OCI-LY7 (cell line): ENCODE results near the gene NSMCE4A. TPM values are rescaled to one million over a fixed set of nuclear protein-coding genes. Genes with fewer than 3 reads are reported as not detected.
"Not testable (repeated sequence)": the region's sequence is repeated elsewhere in the genome, so short reads cannot be mapped to it uniquely, and the experiment has no call there.

ENCODE experiments used
- BruUV-seq: library from RNA; stranded (reverse); fragments of 400-500 nt; replicated peaks from 2 replicates; lab custom pipeline; 2021; lab: Mats Ljungman, UMichigan
- CTCF ChIA-PET: fragments of 300-600 bp; sonication (Branson Sonifier 250); formaldehyde crosslinking; loops from one replicate; lab custom pipeline; 2022; ENCODE audit warnings: antibody characterized with exemption; ENCODE audit not compliant: unreplicated experiment; lab: Charles Lee
- POLR2A ChIA-PET: fragments of 300-600 bp; sonication (Branson Sonifier 250); formaldehyde crosslinking; loops from one replicate; lab custom pipeline; 2022; ENCODE audit warnings: antibody characterized with exemption; lab: Charles Lee
- DNase-seq: peaks from one replicate; pipeline ENCODE4 v3.0.0-alpha.2; 2015; ENCODE audit warnings: low spot score
- H2AFZ ChIP-seq: fragments of 200-600 bp; sonication (generic), shearing (Covaris generic); 2 replicates; pipeline ENCODE4 v1.6.1; 2014; ENCODE audit warnings: mild to moderate bottlenecking, antibody characterized with exemption, low read length, moderate library complexity
- H3K27ac ChIP-seq: fragments of 200-600 bp; sonication (generic); 2 replicates; pipeline ENCODE4 v1.5.1; 2014; ENCODE audit warnings: mixed run types, low read depth, mild to moderate bottlenecking, moderate library complexity, low read length, inconsistent platforms; ENCODE audit not compliant: poor library complexity, severe bottlenecking
- H3K36me3 ChIP-seq: fragments of 200-600 bp; sonication (generic); 2 replicates; pipeline ENCODE4 v1.6.1; 2014; ENCODE audit warnings: mild to moderate bottlenecking, antibody characterized with exemption, low read length, moderate library complexity, mixed read lengths; ENCODE audit not compliant: insufficient read depth
- H3K4me1 ChIP-seq: fragments of 200-600 bp; sonication (generic); 2 replicates; pipeline ENCODE4 v1.5.1; 2014; ENCODE audit warnings: mild to moderate bottlenecking, low read length; ENCODE audit not compliant: insufficient read depth, poor library complexity, severe bottlenecking
- H3K4me2 ChIP-seq: fragments of 200-600 bp; sonication (generic); 2 replicates; pipeline ENCODE4 v1.6.1; 2014; ENCODE audit warnings: mild to moderate bottlenecking, low read length
- H3K4me3 ChIP-seq: fragments of 200-600 bp; sonication (generic); 2 replicates; pipeline ENCODE4 v1.5.1; 2014; ENCODE audit warnings: mild to moderate bottlenecking, low read depth, low read length; ENCODE audit not compliant: poor library complexity, severe bottlenecking
- H3K79me2 ChIP-seq: fragments of 200-600 bp; sonication (generic); 2 replicates; pipeline ENCODE4 v1.6.1; 2016; ENCODE audit warnings: low read depth, mild to moderate bottlenecking, low read length, moderate library complexity, mixed read lengths; ENCODE audit not compliant: insufficient read depth
- H3K9me2 ChIP-seq: fragments of 200-600 bp; sonication (generic); 2 replicates; pipeline ENCODE4 v1.6.1; 2016; ENCODE audit warnings: mild to moderate bottlenecking, low read length, mixed read lengths; ENCODE audit not compliant: insufficient read depth
- H3K9me3 ChIP-seq: fragments of 200-600 bp; sonication (generic); 2 replicates; pipeline ENCODE4 v1.6.1; 2014; ENCODE audit warnings: mild to moderate bottlenecking, mixed run types, low read length, mixed read lengths
- H4K20me1 ChIP-seq: fragments of 200-600 bp; sonication (generic); 2 replicates; pipeline ENCODE4 v1.6.1; 2014; ENCODE audit warnings: mild to moderate bottlenecking, antibody characterized with exemption, low read length, moderate library complexity, mixed read lengths; ENCODE audit not compliant: insufficient read depth
- EZH2phosphoT487 ChIP-seq: fragments of 200-600 bp; sonication (generic); IDR thresholded peaks from 2 replicates; pipeline ENCODE4 v1.6.1; 2018; ENCODE audit warnings: low read depth, borderline replicate concordance, mild to moderate bottlenecking, mixed run types, antibody characterized with exemption, low read length, moderate library complexity, mixed read lengths
- intact Hi-C: fragments of 100-400 bp; cut with micrococcal nuclease; formaldehyde crosslinking; loops from one replicate; pipeline ENCODE4 v1.10.0; 2022; ENCODE audit not compliant: unreplicated experiment
- total RNA-seq, 2 experiments: library from RNA; depleted of rRNA in 1 of 2; stranded (reverse); fragments of >200 nt in 1 of 2; shearing (Covaris generic) in 1 of 2; gene quantifications; 2 replicates each; pipeline ENCODE4 v1.2.3, GENCODE V29; 2014 to 2022
- TF ChIP-seq, protein P1 (sequence below): fragments of 200-600 bp; sonication (generic); conservative IDR thresholded peaks from 2 replicates; pipeline ENCODE4 v1.5.1; 2014; ENCODE audit warnings: mild to moderate bottlenecking, antibody characterized with exemption, low read length, moderate library complexity, mixed read lengths

The NSMCE4A gene
- total RNA-seq, 2 experiments from 2014 or later = 69.5 to 105 TPM

DNA sequence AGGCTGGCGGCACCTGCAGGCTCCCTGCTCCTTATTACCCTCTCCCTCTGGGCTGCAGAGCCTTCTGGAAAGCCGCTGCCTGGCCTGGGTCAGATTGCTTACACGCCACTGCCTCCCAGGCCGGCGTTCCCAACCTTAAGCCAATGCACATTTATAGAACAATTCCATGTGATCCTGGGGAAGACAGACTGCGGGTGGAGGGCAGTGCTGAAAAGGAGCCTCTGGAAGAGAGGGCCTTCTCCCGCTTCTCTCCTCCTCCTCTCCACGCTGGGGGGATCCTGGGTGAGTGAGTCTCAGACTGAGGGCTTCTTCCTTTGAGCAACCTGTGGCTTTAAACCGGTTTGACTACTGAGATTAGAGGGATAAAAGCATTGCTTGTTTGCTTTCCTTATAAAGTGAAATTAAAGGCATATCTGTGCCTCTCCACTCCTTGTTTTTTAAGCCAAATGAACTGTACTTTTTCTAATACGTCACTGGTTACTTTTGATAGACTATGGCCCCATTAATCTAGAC is 19.5 kb upstream of the NSMCE4A start:
- Histone ChIP-seq H4K20me1 (no peaks in the 10 kb centered on the region), H3K79me2 (no peaks in the 10 kb centered on the region), H3K9me3 (no peaks in the 10 kb centered on the region), H3K4me3 (no peak overlapping the region), H3K4me1 (no peaks in the 10 kb centered on the region), H3K9me2 (no peaks in the 10 kb centered on the region), H3K27ac (no peak overlapping the region), H2AFZ (no peak overlapping the region), H3K36me3 (no peaks in the 10 kb centered on the region), H3K4me2 (no peak overlapping the region)
- no TSS peak for BruUV-seq
- TF ChIP-seq EZH2phosphoT487 = no peak
- TF ChIP-seq, protein P1, sequence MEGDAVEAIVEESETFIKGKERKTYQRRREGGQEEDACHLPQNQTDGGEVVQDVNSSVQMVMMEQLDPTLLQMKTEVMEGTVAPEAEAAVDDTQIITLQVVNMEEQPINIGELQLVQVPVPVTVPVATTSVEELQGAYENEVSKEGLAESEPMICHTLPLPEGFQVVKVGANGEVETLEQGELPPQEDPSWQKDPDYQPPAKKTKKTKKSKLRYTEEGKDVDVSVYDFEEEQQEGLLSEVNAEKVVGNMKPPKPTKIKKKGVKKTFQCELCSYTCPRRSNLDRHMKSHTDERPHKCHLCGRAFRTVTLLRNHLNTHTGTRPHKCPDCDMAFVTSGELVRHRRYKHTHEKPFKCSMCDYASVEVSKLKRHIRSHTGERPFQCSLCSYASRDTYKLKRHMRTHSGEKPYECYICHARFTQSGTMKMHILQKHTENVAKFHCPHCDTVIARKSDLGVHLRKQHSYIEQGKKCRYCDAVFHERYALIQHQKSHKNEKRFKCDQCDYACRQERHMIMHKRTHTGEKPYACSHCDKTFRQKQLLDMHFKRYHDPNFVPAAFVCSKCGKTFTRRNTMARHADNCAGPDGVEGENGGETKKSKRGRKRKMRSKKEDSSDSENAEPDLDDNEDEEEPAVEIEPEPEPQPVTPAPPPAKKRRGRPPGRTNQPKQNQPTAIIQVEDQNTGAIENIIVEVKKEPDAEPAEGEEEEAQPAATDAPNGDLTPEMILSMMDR = no peak
- POLR2A ChIA-PET = interaction anchor here (0.6 kb wide), 1 partner anchor 12 kb away, joined by 5 read pairs; no protein-coding TSS in a partner anchor
- CTCF ChIA-PET = no interaction called here
- intact Hi-C loops = no loop called here
- DNase-seq = no peak

GRCh38 chr10:121991727-121992126 is 16.7 kb upstream of the NSMCE4A start:
- POLR2A ChIA-PET, DNase-seq, CTCF ChIA-PET: not testable (repeated sequence)

DNA sequence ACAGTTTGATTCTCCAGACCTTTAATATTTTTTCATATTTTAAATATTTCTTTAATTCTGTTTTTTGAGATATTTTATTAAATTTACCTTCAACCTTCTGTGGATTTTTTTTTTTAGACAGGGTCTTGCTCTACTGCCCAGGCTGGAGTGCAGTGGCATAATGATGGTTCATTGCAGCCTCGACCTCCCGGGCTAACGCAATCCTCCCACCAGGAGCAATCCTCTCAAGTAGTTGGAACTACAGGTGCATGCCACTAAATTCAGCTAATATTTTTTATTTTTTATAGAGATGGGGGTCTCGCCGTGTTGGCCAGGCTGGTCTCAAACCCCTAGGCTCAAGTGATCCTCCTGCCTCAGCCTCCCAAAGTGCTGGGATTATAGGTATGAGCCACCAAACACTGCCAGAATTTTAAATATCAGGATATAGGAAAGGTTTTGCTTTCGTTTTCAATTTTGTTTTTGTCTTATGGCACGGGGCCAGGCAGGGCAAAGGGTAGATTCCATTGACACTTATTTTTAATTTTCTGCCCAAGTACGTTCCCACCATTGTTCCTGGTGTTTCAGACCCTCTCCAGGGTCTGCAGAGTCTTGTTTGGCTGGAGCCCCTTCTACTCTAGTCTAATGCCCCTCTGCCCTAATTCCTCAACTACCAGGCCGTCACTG is 15.1 kb upstream of the NSMCE4A start:
- BruUV-seq = no TSS peak
- Histone ChIP-seq H4K20me1 (no peaks in the 10 kb centered on the region), H3K4me3 (no peak overlapping the region), H3K9me3 (no peaks in the 10 kb centered on the region), H3K79me2 (no peaks in the 10 kb centered on the region), H2AFZ (no peak overlapping the region), H3K4me2 (no peak overlapping the region), H3K4me1 (no peaks in the 10 kb centered on the region), H3K27ac (no peak overlapping the region), H3K36me3 (no peaks in the 10 kb centered on the region), H3K9me2 (no peaks in the 10 kb centered on the region)
- ChIA-PET CTCF (no interaction called here), POLR2A (no interaction called here)
- DNase-seq = no peak
- intact Hi-C loops = no loop called here
- TF ChIP-seq, protein P1 = no peak
- TF ChIP-seq EZH2phosphoT487 = no peak

More at GRCh38 chr10:121991727-121992126, 16.7 kb upstream of the NSMCE4A start:
- H4K20me1 ChIP-seq, H2AFZ ChIP-seq, H3K36me3 ChIP-seq, H3K9me3 ChIP-seq, H3K27ac ChIP-seq, H3K9me2 ChIP-seq, BruUV-seq, H3K4me2 ChIP-seq, intact Hi-C loops, H3K4me1 ChIP-seq, H3K4me3 ChIP-seq, H3K79me2 ChIP-seq: not testable (repeated sequence)
